ENCODE data around the gene MED29. TPM values are rescaled to one million over a fixed set of nuclear protein-coding genes. Genes with fewer than 3 reads are reported as not detected.

Gene MED29
- total and polyA plus RNA-seq, 2 of the 13 experiments (the other 11 are each of a cell fraction or from before 2014, with no cell fraction given) = 14.0 to 19.7 TPM

DNA sequence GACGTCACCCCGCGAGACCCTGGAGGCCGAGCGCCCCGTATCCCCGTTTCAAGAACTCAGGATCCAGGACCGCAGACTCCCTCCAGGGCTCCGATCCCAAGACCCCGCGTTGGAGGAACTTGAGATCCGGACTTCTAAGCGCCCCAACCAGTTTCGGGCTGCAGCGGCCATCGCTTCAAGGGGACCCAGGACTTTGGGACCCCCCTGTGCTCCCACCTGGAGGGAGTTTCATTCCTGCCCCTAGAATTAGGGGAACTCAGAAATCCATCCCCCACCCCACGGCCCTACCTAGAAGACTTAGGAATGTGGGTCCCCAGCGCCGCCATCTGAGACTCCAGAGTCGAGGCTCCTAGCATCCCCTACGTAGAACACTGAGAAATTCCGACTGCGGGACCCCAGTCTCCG lies 21.7 kb downstream of the MED29 start (continued):
- TF ChIP-seq, protein P1, sequence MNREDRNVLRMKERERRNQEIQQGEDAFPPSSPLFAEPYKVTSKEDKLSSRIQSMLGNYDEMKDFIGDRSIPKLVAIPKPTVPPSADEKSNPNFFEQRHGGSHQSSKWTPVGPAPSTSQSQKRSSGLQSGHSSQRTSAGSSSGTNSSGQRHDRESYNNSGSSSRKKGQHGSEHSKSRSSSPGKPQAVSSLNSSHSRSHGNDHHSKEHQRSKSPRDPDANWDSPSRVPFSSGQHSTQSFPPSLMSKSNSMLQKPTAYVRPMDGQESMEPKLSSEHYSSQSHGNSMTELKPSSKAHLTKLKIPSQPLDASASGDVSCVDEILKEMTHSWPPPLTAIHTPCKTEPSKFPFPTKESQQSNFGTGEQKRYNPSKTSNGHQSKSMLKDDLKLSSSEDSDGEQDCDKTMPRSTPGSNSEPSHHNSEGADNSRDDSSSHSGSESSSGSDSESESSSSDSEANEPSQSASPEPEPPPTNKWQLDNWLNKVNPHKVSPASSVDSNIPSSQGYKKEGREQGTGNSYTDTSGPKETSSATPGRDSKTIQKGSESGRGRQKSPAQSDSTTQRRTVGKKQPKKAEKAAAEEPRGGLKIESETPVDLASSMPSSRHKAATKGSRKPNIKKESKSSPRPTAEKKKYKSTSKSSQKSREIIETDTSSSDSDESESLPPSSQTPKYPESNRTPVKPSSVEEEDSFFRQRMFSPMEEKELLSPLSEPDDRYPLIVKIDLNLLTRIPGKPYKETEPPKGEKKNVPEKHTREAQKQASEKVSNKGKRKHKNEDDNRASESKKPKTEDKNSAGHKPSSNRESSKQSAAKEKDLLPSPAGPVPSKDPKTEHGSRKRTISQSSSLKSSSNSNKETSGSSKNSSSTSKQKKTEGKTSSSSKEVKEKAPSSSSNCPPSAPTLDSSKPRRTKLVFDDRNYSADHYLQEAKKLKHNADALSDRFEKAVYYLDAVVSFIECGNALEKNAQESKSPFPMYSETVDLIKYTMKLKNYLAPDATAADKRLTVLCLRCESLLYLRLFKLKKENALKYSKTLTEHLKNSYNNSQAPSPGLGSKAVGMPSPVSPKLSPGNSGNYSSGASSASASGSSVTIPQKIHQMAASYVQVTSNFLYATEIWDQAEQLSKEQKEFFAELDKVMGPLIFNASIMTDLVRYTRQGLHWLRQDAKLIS (CRISPR knock-in tag; IDR thresholded peaks at IDR 0.05) = no peak
- TF ChIP-seq SAP130 (CRISPR knock-in tag; IDR thresholded peaks at IDR 0.05; ENCODE audit: low read depth) (no peak), KDM3A (CRISPR knock-in tag; IDR thresholded peaks at IDR 0.05; ENCODE audit: low read depth) (no peak), EED (CRISPR knock-in tag; IDR thresholded peaks at IDR 0.05) (0 out of 2 replicates have a peak, but pooled peaks have one; percentile 52), ZNF776 (CRISPR knock-in tag; IDR thresholded peaks at IDR 0.05) (no peak), ZNF101 (CRISPR knock-in tag; IDR thresholded peaks at IDR 0.05; ENCODE audit: borderline replicate concordance, low read depth) (no peak), ZFX (CRISPR knock-in tag; IDR thresholded peaks at IDR 0.05; ENCODE audit: low read depth) (no peak), SNAI1 (CRISPR knock-in tag; IDR thresholded peaks at IDR 0.05; ENCODE audit: borderline replicate concordance) (0 out of 2 replicates have a peak, but pooled peaks have one; percentile 42), ZNF558 (CRISPR knock-in tag; IDR thresholded peaks at IDR 0.05; ENCODE audit: borderline replicate concordance) (no peak), ZNF788 (CRISPR knock-in tag; IDR thresholded peaks at IDR 0.05; ENCODE audit: borderline replicate concordance) (peak; percentile 60; the same call in 1 of the 2 replicates), KAT7 (CRISPR knock-in tag; IDR thresholded peaks at IDR 0.05; ENCODE audit: borderline replicate concordance) (0 out of 2 replicates have a peak, but pooled peaks have one; percentile 0), ONECUT2 (CRISPR knock-in tag; IDR thresholded peaks at IDR 0.05) (no peak), MED1 (CRISPR knock-in tag; IDR thresholded peaks at IDR 0.05) (no peak), ZNF350 (CRISPR knock-in tag; IDR thresholded peaks at IDR 0.05; ENCODE audit: borderline replicate concordance, low read depth) (no peak), ZNF841 (CRISPR knock-in tag; IDR thresholded peaks at IDR 0.05; ENCODE audit: borderline replicate concordance) (no peak)
- TF ChIP-seq, protein P2, sequence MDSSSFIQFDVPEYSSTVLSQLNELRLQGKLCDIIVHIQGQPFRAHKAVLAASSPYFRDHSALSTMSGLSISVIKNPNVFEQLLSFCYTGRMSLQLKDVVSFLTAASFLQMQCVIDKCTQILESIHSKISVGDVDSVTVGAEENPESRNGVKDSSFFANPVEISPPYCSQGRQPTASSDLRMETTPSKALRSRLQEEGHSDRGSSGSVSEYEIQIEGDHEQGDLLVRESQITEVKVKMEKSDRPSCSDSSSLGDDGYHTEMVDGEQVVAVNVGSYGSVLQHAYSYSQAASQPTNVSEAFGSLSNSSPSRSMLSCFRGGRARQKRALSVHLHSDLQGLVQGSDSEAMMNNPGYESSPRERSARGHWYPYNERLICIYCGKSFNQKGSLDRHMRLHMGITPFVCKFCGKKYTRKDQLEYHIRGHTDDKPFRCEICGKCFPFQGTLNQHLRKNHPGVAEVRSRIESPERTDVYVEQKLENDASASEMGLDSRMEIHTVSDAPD (CRISPR knock-in tag; IDR thresholded peaks at IDR 0.05) = no peak
- TF ChIP-seq, protein P3, sequence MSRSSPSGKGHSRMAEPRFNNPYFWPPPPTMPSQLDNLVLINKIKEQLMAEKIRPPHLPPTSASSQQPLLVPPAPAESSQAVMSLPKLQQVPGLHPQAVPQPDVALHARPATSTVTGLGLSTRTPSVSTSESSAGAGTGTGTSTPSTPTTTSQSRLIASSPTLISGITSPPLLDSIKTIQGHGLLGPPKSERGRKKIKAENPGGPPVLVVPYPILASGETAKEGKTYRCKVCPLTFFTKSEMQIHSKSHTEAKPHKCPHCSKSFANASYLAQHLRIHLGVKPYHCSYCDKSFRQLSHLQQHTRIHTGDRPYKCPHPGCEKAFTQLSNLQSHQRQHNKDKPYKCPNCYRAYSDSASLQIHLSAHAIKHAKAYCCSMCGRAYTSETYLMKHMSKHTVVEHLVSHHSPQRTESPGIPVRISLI (CRISPR knock-in tag; IDR thresholded peaks at IDR 0.05; ENCODE audit: borderline replicate concordance) = no peak
- TF ChIP-seq, protein P4, sequence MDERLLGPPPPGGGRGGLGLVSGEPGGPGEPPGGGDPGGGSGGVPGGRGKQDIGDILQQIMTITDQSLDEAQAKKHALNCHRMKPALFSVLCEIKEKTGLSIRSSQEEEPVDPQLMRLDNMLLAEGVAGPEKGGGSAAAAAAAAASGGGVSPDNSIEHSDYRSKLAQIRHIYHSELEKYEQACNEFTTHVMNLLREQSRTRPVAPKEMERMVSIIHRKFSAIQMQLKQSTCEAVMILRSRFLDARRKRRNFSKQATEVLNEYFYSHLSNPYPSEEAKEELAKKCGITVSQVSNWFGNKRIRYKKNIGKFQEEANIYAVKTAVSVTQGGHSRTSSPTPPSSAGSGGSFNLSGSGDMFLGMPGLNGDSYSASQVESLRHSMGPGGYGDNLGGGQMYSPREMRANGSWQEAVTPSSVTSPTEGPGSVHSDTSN (CRISPR knock-in tag; IDR thresholded peaks at IDR 0.05) = no peak
- TF ChIP-seq, protein P5, sequence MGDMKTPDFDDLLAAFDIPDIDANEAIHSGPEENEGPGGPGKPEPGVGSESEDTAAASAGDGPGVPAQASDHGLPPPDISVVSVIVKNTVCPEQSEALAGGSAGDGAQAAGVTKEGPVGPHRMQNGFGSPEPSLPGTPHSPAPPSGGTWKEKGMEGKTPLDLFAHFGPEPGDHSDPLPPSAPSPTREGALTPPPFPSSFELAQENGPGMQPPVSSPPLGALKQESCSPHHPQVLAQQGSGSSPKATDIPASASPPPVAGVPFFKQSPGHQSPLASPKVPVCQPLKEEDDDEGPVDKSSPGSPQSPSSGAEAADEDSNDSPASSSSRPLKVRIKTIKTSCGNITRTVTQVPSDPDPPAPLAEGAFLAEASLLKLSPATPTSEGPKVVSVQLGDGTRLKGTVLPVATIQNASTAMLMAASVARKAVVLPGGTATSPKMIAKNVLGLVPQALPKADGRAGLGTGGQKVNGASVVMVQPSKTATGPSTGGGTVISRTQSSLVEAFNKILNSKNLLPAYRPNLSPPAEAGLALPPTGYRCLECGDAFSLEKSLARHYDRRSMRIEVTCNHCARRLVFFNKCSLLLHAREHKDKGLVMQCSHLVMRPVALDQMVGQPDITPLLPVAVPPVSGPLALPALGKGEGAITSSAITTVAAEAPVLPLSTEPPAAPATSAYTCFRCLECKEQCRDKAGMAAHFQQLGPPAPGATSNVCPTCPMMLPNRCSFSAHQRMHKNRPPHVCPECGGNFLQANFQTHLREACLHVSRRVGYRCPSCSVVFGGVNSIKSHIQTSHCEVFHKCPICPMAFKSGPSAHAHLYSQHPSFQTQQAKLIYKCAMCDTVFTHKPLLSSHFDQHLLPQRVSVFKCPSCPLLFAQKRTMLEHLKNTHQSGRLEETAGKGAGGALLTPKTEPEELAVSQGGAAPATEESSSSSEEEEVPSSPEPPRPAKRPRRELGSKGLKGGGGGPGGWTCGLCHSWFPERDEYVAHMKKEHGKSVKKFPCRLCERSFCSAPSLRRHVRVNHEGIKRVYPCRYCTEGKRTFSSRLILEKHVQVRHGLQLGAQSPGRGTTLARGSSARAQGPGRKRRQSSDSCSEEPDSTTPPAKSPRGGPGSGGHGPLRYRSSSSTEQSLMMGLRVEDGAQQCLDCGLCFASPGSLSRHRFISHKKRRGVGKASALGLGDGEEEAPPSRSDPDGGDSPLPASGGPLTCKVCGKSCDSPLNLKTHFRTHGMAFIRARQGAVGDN (CRISPR knock-in tag; IDR thresholded peaks at IDR 0.05) = 0 out of 2 replicates have a peak, but pooled peaks have one; percentile 41

Data from HepG2 (cell line).